A673 (cell line): Measurements from ENCODE around the gene MATN1.

Source experiments
- CTCF ChIP-seq: fragments of 300-800, 200-600 bp; sonication (generic); conservative IDR thresholded peaks from 2 replicates; pipeline ENCODE4 v1.5.1; 2017; ENCODE audit warnings: low read depth, mild to moderate bottlenecking, antibody characterized with exemption, low read length, moderate library complexity, mixed read lengths
- EZH2 ChIP-seq: fragments of 200-600 bp; sonication (generic); IDR thresholded peaks from 2 replicates; pipeline ENCODE4 v1.6.1; 2017; ENCODE audit warnings: borderline replicate concordance, low read depth, mild to moderate bottlenecking, mixed read lengths, antibody characterized with exemption, low read length; ENCODE audit not compliant: poor library complexity, severe bottlenecking

GRCh38 chr1:30663596-30664091, 59.7 kb downstream of the MATN1 start:
- TF ChIP-seq EZH2 (no peak), CTCF (no peak)
